Measurements from ENCODE around the gene METTL4. TPM values are rescaled to one million over a fixed set of nuclear protein-coding genes. Genes with fewer than 3 reads are reported as not detected.

The METTL4 gene
- polyA plus RNA-seq, 1 donor from 2014 or later, result 12.7 TPM

GRCh38 chr18:2508155-2508554 lies 63.1 kb downstream of the METTL4 start:
- H3K9me3 ChIP-seq (ENCODE audit: low read length), result no peaks in the 10 kb centered on the region
- no peak overlapping the region for H3K9ac ChIP-seq (ENCODE audit: low read length)
- no peaks in the 10 kb centered on the region for H3K27me3 ChIP-seq (ENCODE audit: insufficient read depth, low read depth, low read length)
- no peak overlapping the region for H3K27ac ChIP-seq (ENCODE audit: low read length)
- TF ChIP-seq SMC3 (conservative IDR thresholded peaks at IDR 0.05; ENCODE audit: poor library complexity), result no peak
- no peak for TF ChIP-seq REST (IDR thresholded peaks at IDR 0.05; ENCODE audit: borderline replicate concordance)
- TF ChIP-seq EP300 (conservative IDR thresholded peaks at IDR 0.05; ENCODE audit: poor library complexity, severe bottlenecking), result no peak
- no peak for TF ChIP-seq MXI1 (conservative IDR thresholded peaks at IDR 0.05; ENCODE audit: poor library complexity, severe bottlenecking)
- TF ChIP-seq CTCF (IDR thresholded peaks at IDR 0.05; ENCODE audit: poor library complexity, severe bottlenecking), result no peak
- no peak for TF ChIP-seq POLR2AphosphoS5 (IDR thresholded peaks at IDR 0.05)
- no peak for TF ChIP-seq RAD21 (conservative IDR thresholded peaks at IDR 0.05)
- TF ChIP-seq EZH2 (IDR thresholded peaks at IDR 0.05; ENCODE audit: borderline replicate concordance, insufficient read depth, low read length, poor library complexity, severe bottlenecking), result no peak
- TF ChIP-seq TAF1 (IDR thresholded peaks at IDR 0.05; ENCODE audit: low read depth), result no peak
- H2AFZ ChIP-seq (ENCODE audit: low read depth, low read length), result no peak overlapping the region
- no peaks in the 10 kb centered on the region for H3K79me2 ChIP-seq (replicated peaks; ENCODE audit: insufficient read depth, low read length)
- H3K9me2 ChIP-seq (ENCODE audit: insufficient read depth, low read length), result no peaks in the 10 kb centered on the region
- H3F3A ChIP-seq (ENCODE audit: insufficient read depth, low read length, poor library complexity, severe bottlenecking), result no peaks in the 10 kb centered on the region
- no peak overlapping the region for H3K4me3 ChIP-seq (ENCODE audit: low read length)
- H3K4me2 ChIP-seq (ENCODE audit: low read length), result no peak overlapping the region
- no peaks in the 10 kb centered on the region for H3K36me3 ChIP-seq (ENCODE audit: insufficient read depth, low read length)
- H4K20me1 ChIP-seq (ENCODE audit: insufficient read depth), result no peaks in the 10 kb centered on the region

GRCh38 chr18:2504642-2505041 lies 66.7 kb downstream of the METTL4 start:
- TF ChIP-seq RAD21 (conservative IDR thresholded peaks at IDR 0.05) (no peak), SMC3 (conservative IDR thresholded peaks at IDR 0.05; ENCODE audit: poor library complexity) (no peak), TAF1 (IDR thresholded peaks at IDR 0.05; ENCODE audit: low read depth) (no peak), EP300 (conservative IDR thresholded peaks at IDR 0.05; ENCODE audit: poor library complexity, severe bottlenecking) (no peak), MXI1 (conservative IDR thresholded peaks at IDR 0.05; ENCODE audit: poor library complexity, severe bottlenecking) (no peak), POLR2AphosphoS5 (IDR thresholded peaks at IDR 0.05) (no peak), EZH2 (IDR thresholded peaks at IDR 0.05; ENCODE audit: borderline replicate concordance, insufficient read depth, low read length, poor library complexity, severe bottlenecking) (no peak), REST (IDR thresholded peaks at IDR 0.05; ENCODE audit: borderline replicate concordance) (no peak), CTCF (IDR thresholded peaks at IDR 0.05; ENCODE audit: poor library complexity, severe bottlenecking) (no peak)
- H3K4me2 ChIP-seq (ENCODE audit: low read length), result no peak overlapping the region
- no peak overlapping the region for H3K27ac ChIP-seq (ENCODE audit: low read length)
- H3K9ac ChIP-seq (ENCODE audit: low read length), result no peak overlapping the region
- no peak overlapping the region for H2AFZ ChIP-seq (ENCODE audit: low read depth, low read length)
- no peaks in the 10 kb centered on the region for H4K20me1 ChIP-seq (ENCODE audit: insufficient read depth)
- H3K4me3 ChIP-seq (ENCODE audit: low read length), result no peak overlapping the region
- H3K36me3 ChIP-seq (ENCODE audit: insufficient read depth, low read length), result no peaks in the 10 kb centered on the region
- no peaks in the 10 kb centered on the region for H3K9me2 ChIP-seq (ENCODE audit: insufficient read depth, low read length)
- H3K27me3 ChIP-seq (ENCODE audit: insufficient read depth, low read depth, low read length), result no peaks in the 10 kb centered on the region
- H3K79me2 ChIP-seq (replicated peaks; ENCODE audit: insufficient read depth, low read length), result no peaks in the 10 kb centered on the region
- no peaks in the 10 kb centered on the region for H3K9me3 ChIP-seq (ENCODE audit: low read length)
- H3F3A ChIP-seq (ENCODE audit: insufficient read depth, low read length, poor library complexity, severe bottlenecking), result no peaks in the 10 kb centered on the region

Data from neural cell (in vitro differentiated cells).